PC-9 (cell line): ENCODE data around the gene PLEKHA7.

Experiments used
- CTCF ChIP-seq: fragments of 200-600 bp; sonication (generic); conservative IDR thresholded peaks from 2 replicates; pipeline ENCODE4 v1.6.1; 2017; ENCODE audit warnings: mixed run types, antibody characterized with exemption, mild to moderate bottlenecking, moderate library complexity
- EZH2 ChIP-seq: fragments of 200-600 bp; sonication (generic); IDR thresholded peaks from 2 replicates; pipeline ENCODE4 v1.8.0; 2017; ENCODE audit warnings: antibody characterized with exemption, low read depth

DNA sequence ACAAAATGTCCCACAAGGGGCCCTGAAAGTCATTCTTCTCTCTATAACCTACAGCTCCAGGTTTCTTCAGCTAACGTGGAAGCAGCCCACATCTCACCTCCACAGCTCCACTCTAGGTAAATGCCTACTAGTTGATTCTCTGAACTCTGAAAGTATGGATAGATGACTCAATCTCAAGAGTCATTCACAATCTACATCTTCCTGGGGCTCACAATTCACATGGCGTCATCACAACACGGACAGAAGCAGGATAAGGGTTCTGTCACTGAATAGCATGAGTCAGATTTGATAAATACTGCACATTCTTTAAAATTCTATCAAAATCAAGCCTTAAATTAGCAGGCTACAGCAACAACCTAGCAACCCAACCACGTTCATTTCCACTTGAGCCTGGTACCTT is 96.3 kb downstream of the PLEKHA7 start:
- TF ChIP-seq EZH2, result no peak
- TF ChIP-seq CTCF, result no peak
